GM08714 (cell line): ENCODE measurements around the gene CSTA.

Experiments
- H3K4me3 ChIP-seq: fragments of 200-500 bp; sonication (Bioruptor generic); 2 replicates; pipeline ENCODE4 v1.5.1; 2014; ENCODE audit warnings: mild to moderate bottlenecking, low read length, inconsistent platforms
- ZNF274 ChIP-seq: IDR thresholded peaks from 2 replicates; pipeline ENCODE4 v1.6.1; 2012; ENCODE audit warnings: mild to moderate bottlenecking, low read depth, low read length

The CSTA gene, protein sequence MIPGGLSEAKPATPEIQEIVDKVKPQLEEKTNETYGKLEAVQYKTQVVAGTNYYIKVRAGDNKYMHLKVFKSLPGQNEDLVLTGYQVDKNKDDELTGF

GRCh38 chr3:122324871-122325323, at the start of gene CSTA:
Gene CSTA, plus strand, starts transcription at chr3:122325248. Its CDS starts 45 bp downstream, at chr3:122325293.
- TF ChIP-seq ZNF274 = no peak

DNA sequence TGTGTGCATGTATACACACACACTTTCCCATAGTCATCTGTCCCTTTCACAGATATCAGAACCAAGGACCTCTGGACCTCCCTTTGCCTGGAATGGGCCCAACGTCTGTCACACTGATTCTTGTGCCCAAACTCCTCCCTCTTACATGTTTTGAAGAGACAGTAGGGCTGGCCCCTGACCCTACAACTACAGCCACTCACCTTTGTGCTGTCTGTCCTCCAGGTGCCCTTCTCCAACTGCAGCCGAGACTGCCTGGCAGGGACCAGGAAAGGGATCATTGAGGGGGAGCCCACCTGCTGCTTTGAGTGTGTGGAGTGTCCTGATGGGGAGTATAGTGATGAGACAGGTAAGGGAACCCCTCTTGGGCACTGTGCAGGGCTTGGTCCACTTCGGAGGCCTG, 43.2 kb upstream of the CSTA start:
- no peak for TF ChIP-seq ZNF274
- H3K4me3 ChIP-seq = no peak overlapping the region

More at GRCh38 chr3:122324871-122325323, at the start of gene CSTA:
- no peak within 1 kb of the TSS for H3K4me3 ChIP-seq

DNA sequence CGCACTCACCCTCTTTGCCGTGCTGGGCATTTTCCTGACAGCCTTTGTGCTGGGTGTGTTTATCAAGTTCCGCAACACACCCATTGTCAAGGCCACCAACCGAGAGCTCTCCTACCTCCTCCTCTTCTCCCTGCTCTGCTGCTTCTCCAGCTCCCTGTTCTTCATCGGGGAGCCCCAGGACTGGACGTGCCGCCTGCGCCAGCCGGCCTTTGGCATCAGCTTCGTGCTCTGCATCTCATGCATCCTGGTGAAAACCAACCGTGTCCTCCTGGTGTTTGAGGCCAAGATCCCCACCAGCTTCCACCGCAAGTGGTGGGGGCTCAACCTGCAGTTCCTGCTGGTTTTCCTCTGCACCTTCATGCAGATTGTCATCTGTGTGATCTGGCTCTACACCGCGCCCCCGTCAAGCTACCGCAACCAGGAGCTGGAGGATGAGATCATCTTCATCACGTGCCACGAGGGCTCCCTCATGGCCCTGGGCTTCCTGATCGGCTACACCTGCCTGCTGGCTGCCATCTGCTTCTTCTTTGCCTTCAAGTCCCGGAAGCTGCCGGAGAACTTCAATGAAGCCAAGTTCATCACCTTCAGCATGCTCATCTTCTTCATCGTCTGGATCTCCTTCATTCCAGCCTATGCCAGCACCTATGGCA, 41.1 kb upstream of the CSTA start:
- TF ChIP-seq ZNF274 = no peak
- no peak overlapping the region for H3K4me3 ChIP-seq

DNA sequence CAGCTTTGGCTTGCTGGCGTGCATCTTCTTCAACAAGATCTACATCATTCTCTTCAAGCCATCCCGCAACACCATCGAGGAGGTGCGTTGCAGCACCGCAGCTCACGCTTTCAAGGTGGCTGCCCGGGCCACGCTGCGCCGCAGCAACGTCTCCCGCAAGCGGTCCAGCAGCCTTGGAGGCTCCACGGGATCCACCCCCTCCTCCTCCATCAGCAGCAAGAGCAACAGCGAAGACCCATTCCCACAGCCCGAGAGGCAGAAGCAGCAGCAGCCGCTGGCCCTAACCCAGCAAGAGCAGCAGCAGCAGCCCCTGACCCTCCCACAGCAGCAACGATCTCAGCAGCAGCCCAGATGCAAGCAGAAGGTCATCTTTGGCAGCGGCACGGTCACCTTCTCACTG, 40.6 kb upstream of the CSTA start:
- H3K4me3 ChIP-seq = no peak overlapping the region
- TF ChIP-seq ZNF274 = no peak

- no peak for TF ChIP-seq ZNF274
- no peak overlapping the region for H3K4me3 ChIP-seq
Measured at GRCh38 chr3:122294359-122294758, 30.7 kb upstream of the CSTA start.

DNA sequence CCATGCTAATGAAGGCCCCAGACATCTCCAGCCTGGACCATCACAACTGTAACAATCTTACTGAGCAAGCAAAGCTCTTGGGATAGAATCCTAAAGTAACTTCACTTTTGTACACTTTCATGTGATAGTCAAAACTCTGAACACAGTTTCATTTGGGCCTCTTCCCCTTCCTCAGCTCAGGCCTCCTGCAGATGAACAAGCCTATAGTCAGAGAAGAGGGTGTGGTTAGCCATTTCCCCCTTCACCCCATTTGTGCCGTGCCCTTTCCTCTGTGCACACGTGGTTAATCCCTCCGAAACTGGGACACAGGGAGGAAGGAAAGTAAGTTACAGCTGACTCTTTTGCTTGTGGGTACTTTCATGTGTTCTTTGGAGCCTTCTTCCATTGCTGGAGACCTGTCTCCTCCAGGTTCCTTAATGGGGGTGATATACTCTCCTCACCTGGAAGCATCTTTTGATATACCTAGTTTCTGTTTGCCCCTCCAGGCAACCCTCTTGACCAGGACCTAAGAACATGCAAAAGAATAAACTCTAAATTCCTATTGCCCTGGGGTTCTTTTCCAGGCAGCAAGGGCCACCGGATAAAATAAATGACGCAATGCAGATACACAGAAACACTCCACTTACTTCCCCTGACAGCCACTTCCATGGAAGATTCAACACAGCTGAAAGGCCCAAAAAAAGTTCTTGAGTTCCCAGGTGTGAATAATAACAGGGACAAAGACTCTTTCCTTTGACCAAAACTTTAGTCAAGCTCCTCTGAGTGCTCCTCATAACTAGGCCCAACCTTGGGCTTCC, 29.6 kb upstream of the CSTA start:
- no peak for TF ChIP-seq ZNF274
- no peak overlapping the region for H3K4me3 ChIP-seq

GRCh38 chr3:122298239-122298638, 26.8 kb upstream of the CSTA start:
- no peak for TF ChIP-seq ZNF274
- no peak overlapping the region for H3K4me3 ChIP-seq

DNA sequence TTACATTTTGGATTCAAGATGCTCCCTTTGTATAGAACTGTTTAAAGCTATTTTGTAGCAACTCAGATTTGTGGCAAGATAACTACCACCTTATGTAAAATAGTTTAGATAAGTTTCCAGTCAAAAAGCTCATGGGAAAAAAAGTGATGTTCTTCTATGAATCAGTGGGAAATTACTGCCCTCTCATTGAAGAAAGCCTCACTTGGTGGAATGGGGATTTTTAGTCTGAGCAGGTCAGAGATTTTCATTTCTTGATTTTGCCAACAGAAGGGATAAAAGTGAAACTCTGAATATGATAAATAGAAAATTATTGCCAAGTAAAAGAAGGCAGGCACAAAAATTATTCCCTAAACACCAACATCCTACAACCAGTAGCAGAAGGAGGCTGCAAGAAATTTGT, 25.8 kb upstream of the CSTA start:
- H3K4me3 ChIP-seq = no peak overlapping the region
- no peak for TF ChIP-seq ZNF274

GRCh38 chr3:122299872-122300460, 25.1 kb upstream of the CSTA start:
- no peak overlapping the region for H3K4me3 ChIP-seq
- TF ChIP-seq ZNF274 = no peak

DNA sequence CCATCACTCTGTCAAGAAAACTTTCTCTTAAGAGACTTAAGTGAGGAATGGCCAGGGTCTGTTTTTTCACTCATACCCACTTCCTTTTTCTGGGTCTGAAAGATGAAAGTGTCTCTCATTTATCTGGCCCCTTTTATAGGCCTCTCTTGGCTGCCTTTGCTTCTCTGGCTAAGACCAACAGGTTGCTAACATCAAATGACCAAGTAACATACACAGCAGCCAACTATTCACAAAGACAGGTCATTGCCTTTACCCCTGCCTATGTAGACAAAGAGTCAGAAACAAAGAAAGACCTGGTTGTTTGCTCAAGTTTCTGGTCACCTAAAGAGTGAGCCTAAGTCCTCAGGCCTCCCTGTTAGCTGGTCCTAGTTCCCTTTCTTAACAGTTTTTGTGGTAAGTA, 24.0 kb upstream of the CSTA start:
- H3K4me3 ChIP-seq = no peak overlapping the region
- TF ChIP-seq ZNF274 = no peak

DNA sequence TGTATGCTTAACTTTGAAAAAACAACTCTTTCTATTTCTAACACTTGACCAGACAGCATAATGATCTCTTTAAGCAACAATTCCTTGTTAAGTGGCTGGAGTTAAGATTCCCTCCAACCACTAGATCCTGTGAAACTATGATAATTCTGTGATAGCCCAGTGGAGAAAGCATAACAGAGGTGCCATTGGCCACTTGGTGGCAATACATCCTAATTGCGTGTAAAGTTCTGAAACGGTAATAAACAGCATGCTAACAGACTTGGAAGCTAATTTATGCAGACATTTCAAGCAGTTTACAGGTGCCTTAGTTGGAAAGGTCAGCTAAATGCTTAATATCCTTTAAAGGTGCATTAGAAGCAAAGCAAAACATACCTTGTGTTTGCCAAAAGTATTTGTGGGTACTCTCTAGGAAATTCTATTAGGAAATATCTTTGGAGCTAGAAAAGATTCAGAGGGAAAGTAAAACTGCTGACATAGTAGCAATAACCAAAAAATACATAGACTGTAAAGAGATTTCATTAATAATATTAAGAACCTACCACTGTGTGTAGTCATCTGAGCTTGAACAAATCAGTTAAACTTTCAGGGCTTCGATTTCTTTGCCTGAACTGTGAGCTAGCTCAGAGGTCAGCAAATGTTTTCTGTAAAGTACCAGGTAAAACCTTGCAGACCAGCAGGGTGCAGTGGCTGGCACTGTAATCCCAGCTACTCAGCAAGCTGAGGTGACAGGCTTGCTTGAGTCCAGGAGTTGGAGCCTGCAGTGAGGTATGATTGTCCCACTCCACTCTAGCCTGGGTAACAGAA, 19.0 kb upstream of the CSTA start:
- no peak for TF ChIP-seq ZNF274
- H3K4me3 ChIP-seq = no peak overlapping the region

DNA sequence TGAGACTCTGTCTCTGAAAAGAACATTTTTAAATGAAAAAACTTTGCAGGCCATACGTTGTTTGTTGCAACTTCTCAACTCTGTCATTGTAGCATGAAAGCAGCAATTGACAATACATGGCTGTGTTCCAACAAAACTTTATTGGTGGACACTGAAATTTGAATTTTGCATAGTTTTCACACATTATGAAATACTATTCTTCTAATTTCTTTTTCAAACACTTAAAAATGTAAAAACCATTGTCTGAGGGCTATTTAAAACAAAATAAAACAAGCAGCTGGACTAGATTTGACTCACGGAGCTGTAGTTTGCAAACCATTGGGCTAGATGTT, 18.5 kb upstream of the CSTA start:
- H3K4me3 ChIP-seq = no peak overlapping the region
- no peak for TF ChIP-seq ZNF274

DNA sequence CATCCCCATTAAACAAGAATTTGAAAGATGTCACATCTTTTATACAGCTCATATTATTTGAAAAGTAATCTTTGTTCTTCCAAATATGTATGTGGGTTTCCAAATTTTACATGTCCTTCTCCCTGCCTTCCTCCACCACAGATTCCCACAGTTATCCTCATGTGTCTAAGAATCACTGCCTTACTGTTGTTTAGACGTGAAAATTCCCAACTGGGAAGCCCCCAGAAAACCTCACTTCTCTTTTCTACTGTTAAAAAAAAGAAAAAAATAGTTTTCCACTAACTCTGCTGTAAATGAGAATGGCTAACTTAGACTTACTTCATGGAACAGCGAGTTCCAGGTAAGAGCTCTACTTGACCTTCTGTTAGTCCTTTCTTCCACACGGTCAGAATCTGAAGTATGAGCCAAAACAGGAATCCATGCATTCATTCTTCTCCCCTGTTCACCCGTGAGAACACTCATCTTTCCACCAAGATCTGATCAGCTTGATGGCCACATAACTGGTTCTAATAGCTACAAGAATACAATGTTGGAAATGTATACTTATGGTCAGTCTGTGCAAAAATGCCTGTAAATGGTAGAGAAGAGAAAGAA, 17.9 kb upstream of the CSTA start:
- TF ChIP-seq ZNF274 = no peak
- no peak overlapping the region for H3K4me3 ChIP-seq

DNA sequence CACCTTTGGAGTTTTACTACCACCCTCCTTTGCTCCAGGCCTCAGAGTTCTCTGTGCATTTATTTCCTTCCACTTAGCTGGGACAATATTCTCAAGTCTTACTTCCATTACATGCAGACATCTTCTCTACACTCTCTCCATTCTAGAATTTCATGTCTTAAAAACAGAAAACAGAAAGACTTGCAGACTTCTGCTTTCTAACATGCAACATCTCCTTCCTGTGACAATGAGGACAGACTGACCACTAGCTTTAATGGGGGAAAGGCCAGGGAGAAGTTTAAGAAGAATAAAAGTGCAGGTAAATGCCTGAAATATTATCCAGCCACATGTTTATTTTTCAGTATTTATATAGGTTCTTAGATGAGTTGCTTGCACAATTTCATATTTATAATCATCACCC, 17.1 kb upstream of the CSTA start:
- TF ChIP-seq ZNF274 = no peak
- no peak overlapping the region for H3K4me3 ChIP-seq
